ENCODE data around the gene LRCH3. TPM values are rescaled to one million over a fixed set of nuclear protein-coding genes. Genes with fewer than 3 reads are reported as not detected.

Gene LRCH3
- polyA plus RNA-seq, 1 donor from 2014 or later = 41.4 TPM

DNA sequence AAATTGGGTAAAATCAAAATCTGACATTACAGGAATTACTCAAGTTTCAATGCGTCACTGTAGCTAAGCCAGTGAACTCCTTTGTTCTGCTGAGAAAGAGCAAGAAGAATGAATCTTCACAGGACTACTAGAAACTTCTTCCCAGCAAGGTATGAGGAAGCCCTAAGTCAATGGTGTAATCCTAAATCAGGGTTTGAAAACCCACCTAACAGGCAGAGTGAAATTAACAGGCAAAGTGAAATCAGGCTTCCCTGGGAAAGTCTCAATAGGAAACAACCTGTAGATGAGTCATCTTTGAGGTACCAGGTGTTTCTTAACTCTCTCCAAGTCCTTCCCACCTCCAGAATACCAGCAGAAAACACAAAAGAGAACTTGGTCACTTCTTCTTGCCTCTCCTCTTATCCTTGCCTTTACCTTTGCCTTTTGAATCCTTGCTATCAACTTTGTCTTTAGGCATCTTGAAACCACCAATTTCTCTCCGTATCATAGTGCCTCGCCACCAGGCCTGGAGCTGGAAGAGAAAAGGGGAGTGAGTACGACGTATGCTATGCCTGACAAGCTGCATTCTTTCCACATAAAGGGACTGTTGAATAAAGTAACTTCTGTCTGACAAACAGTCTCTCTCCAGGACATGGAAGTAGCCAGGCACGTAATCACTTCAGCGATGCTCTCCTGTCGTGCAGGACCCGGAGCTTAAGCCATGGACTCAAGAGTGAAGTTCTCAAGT lies 98.3 kb downstream of the LRCH3 start:
- no peaks in the 10 kb centered on the region for H3K9me3 ChIP-seq (ENCODE audit: low read length)
- H3K27me3 ChIP-seq (ENCODE audit: insufficient read depth, low read depth, low read length) = no peaks in the 10 kb centered on the region
- no peaks in the 10 kb centered on the region for H3K79me2 ChIP-seq (replicated peaks; ENCODE audit: insufficient read depth, low read length)
- no peaks in the 10 kb centered on the region for H3K36me3 ChIP-seq (ENCODE audit: insufficient read depth, low read length)
- no peaks in the 10 kb centered on the region for H3K9me2 ChIP-seq (ENCODE audit: insufficient read depth, low read length)
- no peak for TF ChIP-seq EP300 (conservative IDR thresholded peaks at IDR 0.05; ENCODE audit: poor library complexity, severe bottlenecking)
- TF ChIP-seq RAD21 (conservative IDR thresholded peaks at IDR 0.05) = no peak
- TF ChIP-seq POLR2AphosphoS5 (IDR thresholded peaks at IDR 0.05) = no peak
- TF ChIP-seq TAF1 (IDR thresholded peaks at IDR 0.05; ENCODE audit: low read depth) = no peak
- TF ChIP-seq CTCF (IDR thresholded peaks at IDR 0.05; ENCODE audit: poor library complexity, severe bottlenecking) = no peak
- TF ChIP-seq REST (IDR thresholded peaks at IDR 0.05; ENCODE audit: borderline replicate concordance) = no peak
- TF ChIP-seq SMC3 (conservative IDR thresholded peaks at IDR 0.05; ENCODE audit: poor library complexity) = no peak
- TF ChIP-seq MXI1 (conservative IDR thresholded peaks at IDR 0.05; ENCODE audit: poor library complexity, severe bottlenecking) = no peak
- no peak for TF ChIP-seq EZH2 (IDR thresholded peaks at IDR 0.05; ENCODE audit: borderline replicate concordance, insufficient read depth, low read length, poor library complexity, severe bottlenecking)
- H2AFZ ChIP-seq (ENCODE audit: low read depth, low read length) = no peak overlapping the region
- H3F3A ChIP-seq (ENCODE audit: insufficient read depth, low read length, poor library complexity, severe bottlenecking) = no peaks in the 10 kb centered on the region
- no peak overlapping the region for H3K27ac ChIP-seq (ENCODE audit: low read length)
- no peak overlapping the region for H3K4me2 ChIP-seq (ENCODE audit: low read length)
- no peaks in the 10 kb centered on the region for H4K20me1 ChIP-seq (ENCODE audit: insufficient read depth)
- no peak overlapping the region for H3K9ac ChIP-seq (ENCODE audit: low read length)
- no peak overlapping the region for H3K4me3 ChIP-seq (ENCODE audit: low read length)

DNA sequence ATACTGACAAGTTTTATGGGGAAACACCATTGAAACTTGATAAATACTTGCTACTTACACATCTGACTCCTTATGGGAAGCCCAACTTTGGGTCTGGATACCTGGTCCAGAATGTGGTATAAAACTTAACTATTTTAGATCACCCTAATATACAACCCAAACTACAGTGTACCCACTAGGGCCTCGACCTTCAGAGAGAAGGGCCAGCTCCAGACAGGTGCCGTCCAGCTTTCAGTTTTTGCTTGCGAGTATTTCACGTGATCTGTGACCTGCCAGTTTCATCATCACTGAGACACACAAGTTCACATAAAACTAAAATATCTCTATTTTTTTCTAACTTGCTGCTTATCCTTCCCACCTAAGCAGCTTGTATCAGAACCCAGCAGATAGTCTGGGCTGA lies 99.6 kb downstream of the LRCH3 start:
- Histone ChIP-seq H3K27ac (ENCODE audit: low read length) (no peak overlapping the region), H3K4me3 (ENCODE audit: low read length) (no peak overlapping the region), H3K79me2 (replicated peaks; ENCODE audit: insufficient read depth, low read length) (no peaks in the 10 kb centered on the region), H3F3A (ENCODE audit: insufficient read depth, low read length, poor library complexity, severe bottlenecking) (no peaks in the 10 kb centered on the region), H3K36me3 (ENCODE audit: insufficient read depth, low read length) (no peaks in the 10 kb centered on the region), H3K27me3 (ENCODE audit: insufficient read depth, low read depth, low read length) (no peaks in the 10 kb centered on the region), H3K4me2 (ENCODE audit: low read length) (no peak overlapping the region), H3K9ac (ENCODE audit: low read length) (no peak overlapping the region), H3K9me3 (ENCODE audit: low read length) (no peaks in the 10 kb centered on the region), H3K9me2 (ENCODE audit: insufficient read depth, low read length) (no peaks in the 10 kb centered on the region), H2AFZ (ENCODE audit: low read depth, low read length) (no peak overlapping the region), H4K20me1 (ENCODE audit: insufficient read depth) (no peaks in the 10 kb centered on the region)
- TF ChIP-seq CTCF (IDR thresholded peaks at IDR 0.05; ENCODE audit: poor library complexity, severe bottlenecking) (no peak), REST (IDR thresholded peaks at IDR 0.05; ENCODE audit: borderline replicate concordance) (no peak), TAF1 (IDR thresholded peaks at IDR 0.05; ENCODE audit: low read depth) (no peak), POLR2AphosphoS5 (IDR thresholded peaks at IDR 0.05) (no peak)

Data from neural cell (in vitro differentiated cells).